A673 (cell line): ENCODE results near the gene NFATC1. TPM values are rescaled to one million over a fixed set of nuclear protein-coding genes. Genes with fewer than 3 reads are reported as not detected.
A peak's percentile ranks its signal among the peaks of the same experiment; 100 is the strongest.

ENCODE experiments used
- BruUV-seq: library from RNA; stranded (reverse); fragments of 400-500 nt; replicated peaks from 2 replicates; lab custom pipeline; 2021; lab: Mats Ljungman, UMichigan
- CTCF ChIA-PET: fragments of 300-600 bp; sonication (Branson Sonifier 250); formaldehyde crosslinking; loops from one replicate; lab custom pipeline; 2022; ENCODE audit warnings: antibody characterized with exemption; lab: Charles Lee
- POLR2A ChIA-PET: fragments of 300-600 bp; sonication (Branson Sonifier 250); formaldehyde crosslinking; loops from one replicate; lab custom pipeline; 2022; ENCODE audit warnings: antibody characterized with exemption; ENCODE audit not compliant: low non-redundant PET; lab: Charles Lee
- DNase-seq: peaks from one replicate; pipeline ENCODE4 v3.0.0-alpha.2; 2015; ENCODE audit warnings: low spot score
- H3K27ac ChIP-seq: fragments of 200-600 bp; sonication (generic); 2 replicates; pipeline ENCODE4 v1.5.1; 2016; ENCODE audit warnings: mixed run types, low read depth, mild to moderate bottlenecking, mixed read lengths, antibody characterized with exemption, low read length; ENCODE audit not compliant: poor library complexity, severe bottlenecking
- H3K27me3 ChIP-seq: fragments of 200-600 bp; sonication (generic); replicated peaks from 2 replicates; pipeline ENCODE4 v1.6.1; 2017; ENCODE audit warnings: mixed run types, low read depth, mild to moderate bottlenecking, mixed read lengths, antibody characterized with exemption, low read length; ENCODE audit not compliant: insufficient read depth, poor library complexity
- H3K36me3 ChIP-seq: fragments of 200-600 bp; sonication (generic); 2 replicates; pipeline ENCODE4 v1.6.1; 2016; ENCODE audit warnings: mixed run types, mild to moderate bottlenecking, mixed read lengths, antibody characterized with exemption, low read length; ENCODE audit not compliant: insufficient read depth, poor library complexity, severe bottlenecking
- H3K4me1 ChIP-seq: fragments of 200-600 bp; sonication (generic); 2 replicates; pipeline ENCODE4 v1.6.1; 2017; ENCODE audit warnings: mixed run types, mild to moderate bottlenecking, mixed read lengths, antibody characterized with exemption, low read length; ENCODE audit not compliant: insufficient read depth, poor library complexity, severe bottlenecking
- H3K4me3 ChIP-seq: fragments of 200-600 bp; sonication (generic); 2 replicates; pipeline ENCODE4 v1.5.1; 2016; ENCODE audit warnings: low read depth, mixed run types, mild to moderate bottlenecking, mixed read lengths, low read length; ENCODE audit not compliant: poor library complexity, severe bottlenecking
- H3K9me3 ChIP-seq: fragments of 200-600 bp; sonication (generic); 2 replicates; pipeline ENCODE4 v1.6.1; 2016; ENCODE audit warnings: mixed run types, low read depth, mild to moderate bottlenecking, mixed read lengths, antibody characterized with exemption, low read length; ENCODE audit not compliant: poor library complexity, severe bottlenecking
- EZH2 ChIP-seq: fragments of 200-600 bp; sonication (generic); IDR thresholded peaks from 2 replicates; pipeline ENCODE4 v1.6.1; 2017; ENCODE audit warnings: borderline replicate concordance, low read depth, mild to moderate bottlenecking, mixed read lengths, antibody characterized with exemption, low read length; ENCODE audit not compliant: poor library complexity, severe bottlenecking
- intact Hi-C: fragments of 100-400 bp; cut with micrococcal nuclease; formaldehyde crosslinking; loops from one replicate; pipeline ENCODE4 v1.10.0; 2022; ENCODE audit not compliant: unreplicated experiment
- total RNA-seq: library from RNA; stranded (reverse); gene quantifications from 2 replicates; pipeline ENCODE4 v1.2.3, GENCODE V29; 2021
- TF ChIP-seq, protein P1 (sequence below): fragments of 300-800, 200-600 bp; sonication (generic); conservative IDR thresholded peaks from 2 replicates; pipeline ENCODE4 v1.5.1; 2017; ENCODE audit warnings: low read depth, mild to moderate bottlenecking, antibody characterized with exemption, low read length, moderate library complexity, mixed read lengths

The NFATC1 gene
- total RNA-seq, 1 experiment from 2014 or later = 10.4 TPM

DNA sequence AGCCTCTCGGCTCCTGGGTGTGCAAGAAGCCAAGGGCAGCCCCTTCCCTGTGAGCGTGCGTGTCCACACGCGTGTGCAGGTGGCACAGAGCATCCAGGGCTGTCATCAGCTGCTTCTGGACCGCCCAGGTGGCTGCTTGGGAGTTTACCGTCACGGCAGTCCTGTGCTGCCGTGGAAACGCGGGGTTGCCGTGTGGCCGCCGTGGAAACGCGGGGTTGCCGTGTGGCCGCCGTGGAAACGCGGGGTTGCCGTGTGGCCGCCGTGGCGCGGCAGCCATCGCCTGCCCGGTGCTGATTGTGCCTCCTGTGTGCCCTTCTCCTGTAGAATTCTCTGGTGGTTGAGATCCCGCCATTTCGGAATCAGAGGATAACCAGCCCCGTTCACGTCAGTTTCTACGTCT is 71.4 kb downstream of the NFATC1 start:
- BruUV-seq = no TSS peak

DNA sequence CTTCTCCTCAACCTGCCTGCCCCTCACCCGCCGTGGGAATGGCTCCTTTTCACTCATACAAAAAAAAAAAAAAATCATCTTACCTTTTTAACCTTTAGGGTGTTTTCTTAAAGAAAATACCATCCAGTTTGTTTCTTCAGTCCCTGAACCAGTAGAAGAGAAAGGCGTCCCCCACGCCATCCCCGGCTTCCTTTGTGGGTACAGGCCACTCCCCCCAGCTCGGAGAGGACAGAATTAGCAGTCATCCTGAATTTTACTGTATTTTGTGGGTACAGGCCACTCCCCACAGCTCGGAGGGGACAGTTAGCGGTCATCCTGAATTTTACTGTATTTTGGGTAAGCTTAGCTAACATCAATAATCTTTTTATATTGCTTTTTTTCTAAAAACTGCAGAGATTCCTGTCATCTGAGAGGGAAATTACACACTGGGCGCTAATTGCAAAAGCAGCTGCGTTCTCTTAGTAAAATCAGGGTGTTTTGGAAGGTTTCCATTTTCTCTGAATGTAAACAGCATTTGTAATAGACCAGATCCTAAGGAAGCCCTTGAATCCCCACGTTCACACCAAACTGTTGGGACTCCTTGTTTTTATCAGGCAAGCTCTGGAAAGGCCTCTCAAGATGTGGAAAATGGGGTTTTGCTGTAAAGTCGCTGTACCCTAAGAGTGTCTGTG is 72.5 kb downstream of the NFATC1 start:
- TF ChIP-seq EZH2 = no peak
- TF ChIP-seq, protein P1, sequence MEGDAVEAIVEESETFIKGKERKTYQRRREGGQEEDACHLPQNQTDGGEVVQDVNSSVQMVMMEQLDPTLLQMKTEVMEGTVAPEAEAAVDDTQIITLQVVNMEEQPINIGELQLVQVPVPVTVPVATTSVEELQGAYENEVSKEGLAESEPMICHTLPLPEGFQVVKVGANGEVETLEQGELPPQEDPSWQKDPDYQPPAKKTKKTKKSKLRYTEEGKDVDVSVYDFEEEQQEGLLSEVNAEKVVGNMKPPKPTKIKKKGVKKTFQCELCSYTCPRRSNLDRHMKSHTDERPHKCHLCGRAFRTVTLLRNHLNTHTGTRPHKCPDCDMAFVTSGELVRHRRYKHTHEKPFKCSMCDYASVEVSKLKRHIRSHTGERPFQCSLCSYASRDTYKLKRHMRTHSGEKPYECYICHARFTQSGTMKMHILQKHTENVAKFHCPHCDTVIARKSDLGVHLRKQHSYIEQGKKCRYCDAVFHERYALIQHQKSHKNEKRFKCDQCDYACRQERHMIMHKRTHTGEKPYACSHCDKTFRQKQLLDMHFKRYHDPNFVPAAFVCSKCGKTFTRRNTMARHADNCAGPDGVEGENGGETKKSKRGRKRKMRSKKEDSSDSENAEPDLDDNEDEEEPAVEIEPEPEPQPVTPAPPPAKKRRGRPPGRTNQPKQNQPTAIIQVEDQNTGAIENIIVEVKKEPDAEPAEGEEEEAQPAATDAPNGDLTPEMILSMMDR = no peak
- H3K27me3 ChIP-seq = no peaks in the 10 kb centered on the region
- DNase-seq = peak; percentile 22
- no TSS peak for BruUV-seq
- ChIA-PET POLR2A (no interaction called here), CTCF (no interaction called here)
- intact Hi-C loops = no loop called here
- H3K36me3 ChIP-seq = no peaks in the 10 kb centered on the region
- no peak overlapping the region for H3K4me3 ChIP-seq
- no peaks in the 10 kb centered on the region for H3K9me3 ChIP-seq
- peaks cover 29% of the 10 kb centered on the region for H3K4me1 ChIP-seq
- no peak overlapping the region for H3K27ac ChIP-seq

More for the DNA sequence above, 71.4 kb downstream of the NFATC1 start:
- Histone ChIP-seq H3K4me1 (peaks cover 29% of the 10 kb centered on the region), H3K27me3 (no peaks in the 10 kb centered on the region), H3K4me3 (no peak overlapping the region), H3K9me3 (no peaks in the 10 kb centered on the region), H3K27ac (no peak overlapping the region), H3K36me3 (no peaks in the 10 kb centered on the region)
- DNase-seq = no peak
- ChIA-PET CTCF (no interaction called here), POLR2A (no interaction called here)
- intact Hi-C loops = no loop called here
- no peak for TF ChIP-seq EZH2
- TF ChIP-seq, protein P1 = no peak

DNA sequence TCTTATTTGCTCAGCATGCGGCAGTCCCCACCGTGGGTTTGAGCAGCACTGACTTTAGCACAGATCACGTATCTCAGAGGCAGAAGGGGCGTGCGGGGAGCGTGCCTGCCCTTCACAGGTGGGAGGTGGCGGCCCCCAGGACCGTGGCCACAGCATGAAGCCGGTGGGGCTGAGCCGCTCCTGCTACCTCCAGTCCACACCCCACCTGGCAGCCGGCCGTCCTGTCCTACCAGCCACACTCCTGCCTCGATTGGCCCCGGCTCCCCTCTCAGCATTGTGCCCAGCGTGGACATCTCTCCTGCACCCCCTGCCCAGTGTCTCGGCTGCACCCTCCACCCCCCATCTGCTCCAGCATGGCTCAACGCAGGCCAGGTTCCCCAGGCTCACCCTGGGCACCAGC is 73.6 kb downstream of the NFATC1 start:
- Histone ChIP-seq H3K4me3 (no peak overlapping the region), H3K4me1 (peaks cover 29% of the 10 kb centered on the region), H3K27ac (no peak overlapping the region), H3K9me3 (no peaks in the 10 kb centered on the region), H3K36me3 (no peaks in the 10 kb centered on the region), H3K27me3 (no peaks in the 10 kb centered on the region)
- ChIA-PET CTCF (no interaction called here), POLR2A (no interaction called here)
- BruUV-seq = no TSS peak
- no peak for DNase-seq
- intact Hi-C loops = no loop called here
- no peak for TF ChIP-seq EZH2
- TF ChIP-seq, protein P1 = no peak
